WERI-Rb-1 (cell line): ENCODE measurements around the gene ACADSB.

Experiments
- DNase-seq: peaks from one replicate; pipeline ENCODE4 v3.0.0-alpha.2; 2020
- H3K27ac ChIP-seq: fragments of 250-450 bp; sonication (Bioruptor Pico); 2 replicates; pipeline ENCODE4 v1.5.1; 2020; ENCODE audit warnings: mild to moderate bottlenecking, moderate library complexity
- H3K27me3 ChIP-seq: fragments of 250-450 bp; sonication (Bioruptor Pico); 2 replicates; pipeline ENCODE4 v1.5.1; 2021; ENCODE audit warnings: mild to moderate bottlenecking, low read depth, moderate library complexity; ENCODE audit not compliant: insufficient read depth, severe bottlenecking
- H3K36me3 ChIP-seq: fragments of 250-450 bp; sonication (Bioruptor Pico); 2 replicates; pipeline ENCODE4 v1.5.1; 2020; ENCODE audit warnings: mild to moderate bottlenecking, moderate library complexity
- H3K4me3 ChIP-seq: 2 replicates; pipeline ENCODE4 v1.5.1; 2011; ENCODE audit warnings: low read depth, mild to moderate bottlenecking, control low read depth, low read length
- H3K9me3 ChIP-seq: fragments of 250-450 bp; sonication (Bioruptor Pico); 2 replicates; pipeline ENCODE4 v1.5.1; 2021; ENCODE audit warnings: mild to moderate bottlenecking, moderate library complexity; ENCODE audit not compliant: severe bottlenecking
- TF ChIP-seq, protein P1 (sequence below): IDR thresholded peaks from 2 replicates; pipeline ENCODE4 v1.5.1; 2011; ENCODE audit warnings: low read depth, mild to moderate bottlenecking, control low read depth, inconsistent platforms, low read length

ACADSB gene

GRCh38 chr10:123097039-123097438 lies 88.2 kb downstream of the ACADSB start:
- H3K27me3 ChIP-seq, result peaks cover 76% of the 10 kb centered on the region
- no peak for DNase-seq
- H3K27ac ChIP-seq, result no peak overlapping the region
- H3K4me3 ChIP-seq, result no peak overlapping the region
- TF ChIP-seq, protein P1, sequence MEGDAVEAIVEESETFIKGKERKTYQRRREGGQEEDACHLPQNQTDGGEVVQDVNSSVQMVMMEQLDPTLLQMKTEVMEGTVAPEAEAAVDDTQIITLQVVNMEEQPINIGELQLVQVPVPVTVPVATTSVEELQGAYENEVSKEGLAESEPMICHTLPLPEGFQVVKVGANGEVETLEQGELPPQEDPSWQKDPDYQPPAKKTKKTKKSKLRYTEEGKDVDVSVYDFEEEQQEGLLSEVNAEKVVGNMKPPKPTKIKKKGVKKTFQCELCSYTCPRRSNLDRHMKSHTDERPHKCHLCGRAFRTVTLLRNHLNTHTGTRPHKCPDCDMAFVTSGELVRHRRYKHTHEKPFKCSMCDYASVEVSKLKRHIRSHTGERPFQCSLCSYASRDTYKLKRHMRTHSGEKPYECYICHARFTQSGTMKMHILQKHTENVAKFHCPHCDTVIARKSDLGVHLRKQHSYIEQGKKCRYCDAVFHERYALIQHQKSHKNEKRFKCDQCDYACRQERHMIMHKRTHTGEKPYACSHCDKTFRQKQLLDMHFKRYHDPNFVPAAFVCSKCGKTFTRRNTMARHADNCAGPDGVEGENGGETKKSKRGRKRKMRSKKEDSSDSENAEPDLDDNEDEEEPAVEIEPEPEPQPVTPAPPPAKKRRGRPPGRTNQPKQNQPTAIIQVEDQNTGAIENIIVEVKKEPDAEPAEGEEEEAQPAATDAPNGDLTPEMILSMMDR, result no peak
- H3K9me3 ChIP-seq, result no peaks in the 10 kb centered on the region
- no peaks in the 10 kb centered on the region for H3K36me3 ChIP-seq

DNA sequence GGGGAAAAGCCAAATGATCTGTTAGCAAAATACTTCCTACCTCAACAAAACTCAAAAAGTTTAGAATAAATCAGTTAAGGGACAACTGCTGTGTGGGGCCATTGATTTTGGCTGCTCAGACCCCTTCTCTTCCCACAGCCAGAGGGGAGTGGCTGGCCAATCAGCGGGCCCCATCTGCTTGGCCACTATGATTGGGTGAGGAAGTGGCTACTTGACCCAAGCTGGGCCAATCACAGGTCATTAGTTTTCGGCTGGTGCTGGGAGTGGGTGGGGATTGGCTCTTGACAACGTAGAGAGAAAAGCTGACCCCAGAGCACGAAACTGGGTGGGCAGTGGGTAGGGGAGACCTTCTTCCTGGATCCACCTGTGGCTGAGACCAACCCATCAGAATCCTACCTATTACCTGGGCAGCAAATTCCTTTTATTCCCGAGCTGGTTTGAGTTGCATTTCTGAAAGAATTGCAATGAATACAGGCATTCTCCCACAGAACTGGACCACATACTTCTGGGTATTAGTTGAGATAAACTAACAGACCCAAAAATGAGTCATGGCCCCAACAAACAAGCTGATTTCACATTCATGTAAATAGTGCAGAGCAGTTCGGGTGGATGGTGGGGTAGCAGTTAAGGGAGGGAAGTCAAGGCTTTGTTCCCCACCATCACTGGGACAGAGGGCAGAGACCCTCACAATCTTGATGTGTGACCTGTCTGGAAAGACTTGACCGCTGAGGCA lies 91.4 kb downstream of the ACADSB start:
- Histone ChIP-seq H3K36me3 (no peaks in the 10 kb centered on the region), H3K4me3 (no peak overlapping the region), H3K9me3 (no peaks in the 10 kb centered on the region), H3K27ac (no peak overlapping the region), H3K27me3 (peaks cover 76% of the 10 kb centered on the region)
- TF ChIP-seq, protein P1, result no peak
- DNase-seq, result no peak

DNA sequence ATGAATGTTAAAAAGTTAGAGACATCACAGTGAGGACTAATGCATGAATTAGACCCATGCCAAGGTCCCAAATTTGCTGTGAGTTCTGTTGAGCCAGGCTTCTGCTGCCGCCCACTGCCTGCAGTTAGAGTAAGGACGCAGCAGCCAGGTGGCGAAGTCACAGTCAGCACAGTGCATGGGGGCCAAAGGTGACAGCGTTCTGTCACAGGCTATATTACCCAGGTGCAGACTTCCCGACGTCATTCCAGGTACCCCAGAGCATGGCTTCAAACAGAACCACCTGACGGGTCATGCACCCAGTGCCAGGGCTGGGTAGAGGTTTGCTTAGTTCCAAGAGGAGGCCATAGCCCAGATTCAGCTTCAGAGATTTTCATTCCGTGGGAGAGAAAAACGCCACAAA lies 93.1 kb downstream of the ACADSB start:
- Histone ChIP-seq H3K27me3 (peaks cover 77% of the 10 kb centered on the region), H3K27ac (no peak overlapping the region), H3K9me3 (no peaks in the 10 kb centered on the region), H3K36me3 (no peaks in the 10 kb centered on the region), H3K4me3 (no peak overlapping the region)
- DNase-seq, result no peak
- TF ChIP-seq, protein P1, result no peak

DNA sequence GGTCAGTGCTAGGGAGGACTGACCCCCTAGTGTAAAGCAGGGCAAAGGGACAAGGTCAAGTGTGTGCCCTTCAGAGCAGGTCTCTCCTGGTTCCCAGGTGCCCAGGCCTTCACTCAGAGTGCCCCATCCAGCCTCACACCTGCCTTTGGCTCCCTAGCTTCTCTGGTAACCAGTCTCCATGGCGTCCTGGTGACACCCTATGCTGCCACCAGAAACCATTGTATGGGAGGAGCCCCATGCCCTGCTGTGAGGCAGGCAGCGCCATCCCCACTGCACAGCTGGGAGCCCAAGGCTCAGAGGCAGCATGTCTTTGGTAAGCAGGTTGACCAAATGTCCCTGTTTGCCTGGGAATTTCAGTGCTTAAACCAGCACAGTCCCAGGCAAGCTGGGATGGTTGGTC lies 93.9 kb downstream of the ACADSB start:
- Histone ChIP-seq H3K9me3 (no peaks in the 10 kb centered on the region), H3K27me3 (peaks cover 77% of the 10 kb centered on the region), H3K27ac (no peak overlapping the region), H3K36me3 (no peaks in the 10 kb centered on the region), H3K4me3 (no peak overlapping the region)
- TF ChIP-seq, protein P1, result no peak
- DNase-seq, result no peak

GRCh38 chr10:123103944-123104343 lies 95.1 kb downstream of the ACADSB start:
- Histone ChIP-seq H3K4me3 (no peak overlapping the region), H3K9me3 (no peaks in the 10 kb centered on the region), H3K36me3 (no peaks in the 10 kb centered on the region), H3K27me3 (peaks cover 77% of the 10 kb centered on the region), H3K27ac (no peak overlapping the region)
- no peak for DNase-seq
- TF ChIP-seq, protein P1, result no peak
